ENCODE results near the gene DYNLT1. TPM values are rescaled to one million over a fixed set of nuclear protein-coding genes. Genes with fewer than 3 reads are reported as not detected.
"Not testable (repeated sequence)": the region's sequence is repeated elsewhere in the genome, so short reads cannot be mapped to it uniquely, and the experiment has no call there.

DYNLT1 gene
- polyA plus RNA-seq, 3 donors from 2014 or later, result 94.2 to 141 (median 119) TPM

- peaks cover 14 to 23% of the 10 kb centered on the region in 2 donors for H3K4me1 Mint-ChIP-seq
- peak overlapping the region in 3 of 6 donors; percentile 7 to 84 (median 14) for H3K27ac Mint-ChIP-seq
- H3K27me3 Mint-ChIP-seq (ENCODE audit: low read depth in 3 of 3), result peaks cover 2 to 6% (median 3%) of the 10 kb centered on the region in 3 donors
Measured at GRCh38 chr6:158672726-158673125, 28.2 kb upstream of the DYNLT1 start.

GRCh38 chr6:158672119-158672518 is 27.6 kb upstream of the DYNLT1 start:
- H3K27ac Mint-ChIP-seq, result peak overlapping the region in 3 of 6 donors; percentile 34 to 59 (median 40)
- H3K9me3 Mint-ChIP-seq; DNase-seq; H3K27me3 Mint-ChIP-seq (ENCODE audit: low read depth in 3 of 3); H3K4me3 Mint-ChIP-seq: not testable (repeated sequence)
- H3K4me1 Mint-ChIP-seq, result peaks cover 13 to 29% of the 10 kb centered on the region in 2 donors
- H3K36me3 Mint-ChIP-seq, result peaks cover 25 to 41% (median 28%) of the 10 kb centered on the region in 3 donors

More at GRCh38 chr6:158672726-158673125, 28.2 kb upstream of the DYNLT1 start:
- DNase-seq, result no peak
- peaks cover 24 to 40% (median 29%) of the 10 kb centered on the region in 3 donors for H3K36me3 Mint-ChIP-seq
- no peaks in the 10 kb centered on the region for H3K9me3 Mint-ChIP-seq
- no peak overlapping the region for H3K4me3 Mint-ChIP-seq

GRCh38 chr6:158669145-158670035 is 24.8 kb upstream of the DYNLT1 start:
- no peak for DNase-seq
- Mint-ChIP-seq H3K4me3 (no peak overlapping the region), H3K27ac (peak overlapping the region in 5 of 6 donors; percentile 47 to 77 (median 72)), H3K4me1 (peaks cover 19 to 31% of the 10 kb centered on the region in 2 donors), H3K9me3 (no peaks in the 10 kb centered on the region), H3K36me3 (peaks cover 27 to 49% (median 35%) of the 10 kb centered on the region in 3 donors), H3K27me3 (ENCODE audit: low read depth in 3 of 3) (peaks cover 3 to 4% (median 3%) of the 10 kb centered on the region in 3 donors)

- H3K27ac Mint-ChIP-seq, result peak overlapping the region in 5 of 6 donors; percentile 26 to 66 (median 56)
- peaks cover 21 to 47% (median 29%) of the 10 kb centered on the region in 3 donors for H3K36me3 Mint-ChIP-seq
- H3K27me3 Mint-ChIP-seq (ENCODE audit: low read depth in 3 of 3), result peaks cover 2 to 5% (median 3%) of the 10 kb centered on the region in 3 donors
- no peak overlapping the region for H3K4me3 Mint-ChIP-seq
- no peaks in the 10 kb centered on the region for H3K9me3 Mint-ChIP-seq
- no peak for DNase-seq
- H3K4me1 Mint-ChIP-seq, result peaks cover 17 to 25% of the 10 kb centered on the region in 2 donors
Measured at GRCh38 chr6:158668707-158669103, 24.2 kb upstream of the DYNLT1 start.

GRCh38 chr6:158667360-158667981 is 22.9 kb upstream of the DYNLT1 start:
- Mint-ChIP-seq H3K9me3 (no peaks in the 10 kb centered on the region), H3K36me3 (peaks cover 25 to 60% (median 36%) of the 10 kb centered on the region in 3 donors), H3K27me3 (ENCODE audit: low read depth in 3 of 3) (peaks cover 2 to 9% (median 4%) of the 10 kb centered on the region in 3 donors), H3K4me1 (peaks cover 15 to 25% of the 10 kb centered on the region in 2 donors), H3K4me3 (no peak overlapping the region), H3K27ac (peak overlapping the region in 5 of 6 donors; percentile 48 to 81 (median 65))
- DNase-seq, result no peak

- Mint-ChIP-seq H3K4me1 (peaks cover 15 to 25% of the 10 kb centered on the region in 2 donors), H3K9me3 (no peaks in the 10 kb centered on the region), H3K27ac (peak overlapping the region in 5 of 6 donors; percentile 48 to 77 (median 65)), H3K4me3 (no peak overlapping the region), H3K36me3 (peaks cover 32 to 64% (median 41%) of the 10 kb centered on the region in 3 donors), H3K27me3 (ENCODE audit: low read depth in 3 of 3) (peaks cover 2 to 9% (median 4%) of the 10 kb centered on the region in 3 donors)
- no peak for DNase-seq
Measured at GRCh38 chr6:158666628-158667359, 22.3 kb upstream of the DYNLT1 start.

- Mint-ChIP-seq H3K36me3 (peaks cover 33 to 69% (median 43%) of the 10 kb centered on the region in 3 donors), H3K4me1 (peaks cover 24 to 35% of the 10 kb centered on the region in 2 donors), H3K27ac (peak overlapping the region in 2 of 6 donors; percentile 62 to 81)
Measured at GRCh38 chr6:158665332-158665731, 20.8 kb upstream of the DYNLT1 start.

GRCh38 chr6:158663625-158664165 is 19.2 kb upstream of the DYNLT1 start:
- peaks cover 34 to 47% of the 10 kb centered on the region in 2 donors for H3K4me1 Mint-ChIP-seq
- H3K4me3 Mint-ChIP-seq, result no peak overlapping the region
- peaks cover 24 to 59% (median 36%) of the 10 kb centered on the region in 3 donors for H3K36me3 Mint-ChIP-seq
- H3K27me3 Mint-ChIP-seq (ENCODE audit: low read depth in 3 of 3), result peaks cover 0 to 12% (median 7%) of the 10 kb centered on the region in 3 donors
- H3K27ac Mint-ChIP-seq, result peak overlapping the region in 1 of 6 donors; percentile 24
- DNase-seq, result no peak
- H3K9me3 Mint-ChIP-seq, result no peaks in the 10 kb centered on the region

More at GRCh38 chr6:158665332-158665731, 20.8 kb upstream of the DYNLT1 start:
- Mint-ChIP-seq H3K4me3 (no peak overlapping the region), H3K9me3 (no peaks in the 10 kb centered on the region), H3K27me3 (ENCODE audit: low read depth in 3 of 3) (peaks cover 0 to 10% (median 6%) of the 10 kb centered on the region in 3 donors)
- no peak for DNase-seq

GRCh38 chr6:158662954-158663624 is 18.5 kb upstream of the DYNLT1 start:
- Mint-ChIP-seq H3K36me3 (peaks cover 20 to 55% (median 32%) of the 10 kb centered on the region in 3 donors), H3K9me3 (no peaks in the 10 kb centered on the region), H3K4me3 (no peak overlapping the region), H3K4me1 (peaks cover 34 to 42% of the 10 kb centered on the region in 2 donors), H3K27me3 (ENCODE audit: low read depth in 3 of 3) (peaks cover 0 to 12% (median 6%) of the 10 kb centered on the region in 3 donors), H3K27ac (peak overlapping the region in 2 of 6 donors; percentile 24 to 37)
- no peak for DNase-seq

- peaks cover 20 to 55% (median 32%) of the 10 kb centered on the region in 3 donors for H3K36me3 Mint-ChIP-seq
- H3K27ac Mint-ChIP-seq, result no peak overlapping the region
- peaks cover 0 to 10% (median 6%) of the 10 kb centered on the region in 3 donors for H3K27me3 Mint-ChIP-seq (ENCODE audit: low read depth in 3 of 3)
- H3K9me3 Mint-ChIP-seq, result no peaks in the 10 kb centered on the region
- peaks cover 34 to 41% of the 10 kb centered on the region in 2 donors for H3K4me1 Mint-ChIP-seq
- no peak for DNase-seq
- H3K4me3 Mint-ChIP-seq, result no peak overlapping the region
Measured at GRCh38 chr6:158662607-158662953, 18.0 kb upstream of the DYNLT1 start.

GRCh38 chr6:158661156-158661685 is 16.7 kb upstream of the DYNLT1 start:
- Mint-ChIP-seq H3K4me3 (no peak overlapping the region), H3K4me1 (peaks cover 37 to 38% of the 10 kb centered on the region in 2 donors), H3K27me3 (ENCODE audit: low read depth in 3 of 3) (peaks cover 0 to 10% (median 6%) of the 10 kb centered on the region in 3 donors), H3K27ac (peak overlapping the region in 5 of 6 donors; percentile 17 to 73 (median 67)), H3K36me3 (peaks cover 20 to 42% (median 22%) of the 10 kb centered on the region in 3 donors), H3K9me3 (no peaks in the 10 kb centered on the region)
- DNase-seq, result no peak

GRCh38 chr6:158660333-158660754 is 15.8 kb upstream of the DYNLT1 start:
- H3K4me1 Mint-ChIP-seq, result peaks cover 44 to 46% of the 10 kb centered on the region in 2 donors
- no peaks in the 10 kb centered on the region for H3K9me3 Mint-ChIP-seq
- peaks cover 0 to 16% (median 11%) of the 10 kb centered on the region in 3 donors for H3K27me3 Mint-ChIP-seq (ENCODE audit: low read depth in 3 of 3)
- peak overlapping the region in 4 of 5 donors; percentile 18 to 53 (median 48) for H3K4me3 Mint-ChIP-seq
- peaks cover 26 to 41% (median 26%) of the 10 kb centered on the region in 3 donors for H3K36me3 Mint-ChIP-seq
- peak overlapping the region; percentile 18 to 90 (median 68) for H3K27ac Mint-ChIP-seq
- peak; percentile 27 to 52 (median 48) for DNase-seq
